ENCODE measurements around the gene CBLIF.

DNA sequence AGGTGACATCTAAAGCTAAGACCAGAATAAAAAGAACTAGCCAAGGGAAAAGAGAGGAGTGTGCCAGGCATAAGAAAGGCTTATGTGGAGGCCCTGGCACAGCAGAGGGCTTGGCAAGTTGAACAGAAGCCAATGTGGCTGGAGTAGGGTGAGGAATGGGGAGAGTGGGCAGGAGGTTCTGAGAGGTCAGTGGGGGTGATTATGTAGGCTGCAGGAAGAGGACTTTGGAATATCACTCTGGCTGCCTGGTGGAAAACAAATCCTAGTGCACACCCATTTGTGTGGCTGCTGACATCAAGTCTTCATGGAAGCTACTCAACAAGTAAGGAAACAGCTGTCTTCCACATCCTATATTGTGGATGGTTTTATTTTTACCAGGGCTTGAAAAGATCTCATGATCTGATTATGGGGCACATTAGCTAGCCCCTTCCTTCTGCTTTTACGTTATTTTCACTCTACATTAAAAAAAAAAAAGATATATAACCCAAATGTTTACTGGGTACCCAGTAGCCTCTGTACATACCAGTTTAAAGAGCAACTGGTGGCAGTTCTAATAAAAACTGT is 38.2 kb downstream of the CBLIF start:
- TF ChIP-seq CTCF (IDR thresholded peaks at IDR 0.05; ENCODE audit: low read depth, low read length, missing input control) (no peak), MAX (IDR thresholded peaks at IDR 0.05) (no peak), YY1 (IDR thresholded peaks at IDR 0.05) (no peak), TAF1 (conservative IDR thresholded peaks at IDR 0.05) (no peak), FOXA1 (IDR thresholded peaks at IDR 0.05) (no peak), JUND (IDR thresholded peaks at IDR 0.05) (no peak), GABPA (IDR thresholded peaks at IDR 0.05 in 1 of 2, conservative IDR thresholded peaks at IDR 0.05 in 1 of 2) (no peak), SP1 (IDR thresholded peaks at IDR 0.05) (peak; percentile 32), RAD21 (IDR thresholded peaks at IDR 0.05) (no peak), NR2F2 (IDR thresholded peaks at IDR 0.05) (no peak), EGR1 (IDR thresholded peaks at IDR 0.05; ENCODE audit: low read depth in 2 of 2) (no peak), RXRA (IDR thresholded peaks at IDR 0.05) (peak in 1 of 2 donors; percentile 27)
- TF ChIP-seq, protein P1, sequence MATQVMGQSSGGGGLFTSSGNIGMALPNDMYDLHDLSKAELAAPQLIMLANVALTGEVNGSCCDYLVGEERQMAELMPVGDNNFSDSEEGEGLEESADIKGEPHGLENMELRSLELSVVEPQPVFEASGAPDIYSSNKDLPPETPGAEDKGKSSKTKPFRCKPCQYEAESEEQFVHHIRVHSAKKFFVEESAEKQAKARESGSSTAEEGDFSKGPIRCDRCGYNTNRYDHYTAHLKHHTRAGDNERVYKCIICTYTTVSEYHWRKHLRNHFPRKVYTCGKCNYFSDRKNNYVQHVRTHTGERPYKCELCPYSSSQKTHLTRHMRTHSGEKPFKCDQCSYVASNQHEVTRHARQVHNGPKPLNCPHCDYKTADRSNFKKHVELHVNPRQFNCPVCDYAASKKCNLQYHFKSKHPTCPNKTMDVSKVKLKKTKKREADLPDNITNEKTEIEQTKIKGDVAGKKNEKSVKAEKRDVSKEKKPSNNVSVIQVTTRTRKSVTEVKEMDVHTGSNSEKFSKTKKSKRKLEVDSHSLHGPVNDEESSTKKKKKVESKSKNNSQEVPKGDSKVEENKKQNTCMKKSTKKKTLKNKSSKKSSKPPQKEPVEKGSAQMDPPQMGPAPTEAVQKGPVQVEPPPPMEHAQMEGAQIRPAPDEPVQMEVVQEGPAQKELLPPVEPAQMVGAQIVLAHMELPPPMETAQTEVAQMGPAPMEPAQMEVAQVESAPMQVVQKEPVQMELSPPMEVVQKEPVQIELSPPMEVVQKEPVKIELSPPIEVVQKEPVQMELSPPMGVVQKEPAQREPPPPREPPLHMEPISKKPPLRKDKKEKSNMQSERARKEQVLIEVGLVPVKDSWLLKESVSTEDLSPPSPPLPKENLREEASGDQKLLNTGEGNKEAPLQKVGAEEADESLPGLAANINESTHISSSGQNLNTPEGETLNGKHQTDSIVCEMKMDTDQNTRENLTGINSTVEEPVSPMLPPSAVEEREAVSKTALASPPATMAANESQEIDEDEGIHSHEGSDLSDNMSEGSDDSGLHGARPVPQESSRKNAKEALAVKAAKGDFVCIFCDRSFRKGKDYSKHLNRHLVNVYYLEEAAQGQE (IDR thresholded peaks at IDR 0.05), result no peak
- TF ChIP-seq, protein P2, sequence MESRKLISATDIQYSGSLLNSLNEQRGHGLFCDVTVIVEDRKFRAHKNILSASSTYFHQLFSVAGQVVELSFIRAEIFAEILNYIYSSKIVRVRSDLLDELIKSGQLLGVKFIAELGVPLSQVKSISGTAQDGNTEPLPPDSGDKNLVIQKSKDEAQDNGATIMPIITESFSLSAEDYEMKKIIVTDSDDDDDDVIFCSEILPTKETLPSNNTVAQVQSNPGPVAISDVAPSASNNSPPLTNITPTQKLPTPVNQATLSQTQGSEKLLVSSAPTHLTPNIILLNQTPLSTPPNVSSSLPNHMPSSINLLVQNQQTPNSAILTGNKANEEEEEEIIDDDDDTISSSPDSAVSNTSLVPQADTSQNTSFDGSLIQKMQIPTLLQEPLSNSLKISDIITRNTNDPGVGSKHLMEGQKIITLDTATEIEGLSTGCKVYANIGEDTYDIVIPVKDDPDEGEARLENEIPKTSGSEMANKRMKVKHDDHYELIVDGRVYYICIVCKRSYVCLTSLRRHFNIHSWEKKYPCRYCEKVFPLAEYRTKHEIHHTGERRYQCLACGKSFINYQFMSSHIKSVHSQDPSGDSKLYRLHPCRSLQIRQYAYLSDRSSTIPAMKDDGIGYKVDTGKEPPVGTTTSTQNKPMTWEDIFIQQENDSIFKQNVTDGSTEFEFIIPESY (IDR thresholded peaks at IDR 0.05), result no peak
